HG02852 (cell line): ENCODE data around the gene NEUROG2.
"Not testable (repeated sequence)": the region's sequence is repeated elsewhere in the genome, so short reads cannot be mapped to it uniquely, and the experiment has no call there.

Experiments used
- ATAC-seq: cut with Tn5 transposase; IDR thresholded peaks from one replicate; pipeline ENCODE4 v1.9.1; 2021; ENCODE audit warnings: mild to moderate bottlenecking, moderate library complexity; ENCODE audit not compliant: unreplicated experiment

Gene NEUROG2

DNA sequence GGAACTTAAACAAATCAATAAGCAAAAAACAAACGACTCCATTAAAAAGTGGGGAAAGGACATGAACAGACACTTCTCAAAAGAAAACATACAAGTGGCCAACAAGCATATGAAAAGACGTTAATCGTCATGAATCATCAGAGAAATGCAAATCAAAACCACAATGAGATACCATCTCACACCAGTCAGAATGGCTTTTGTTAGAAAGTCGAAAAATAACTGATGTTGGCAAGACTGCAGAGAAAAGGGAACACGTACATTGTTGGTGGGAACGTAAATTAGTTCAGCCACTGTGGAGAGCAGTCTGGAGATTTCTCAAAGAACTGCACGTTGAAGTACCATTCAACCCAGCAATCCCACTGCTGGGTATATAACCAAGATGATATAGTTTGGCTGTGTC is 23.7 kb downstream of the NEUROG2 start:
- ATAC-seq, result no peak

- ATAC-seq, result not testable (repeated sequence)
These were observed 25.2 kb downstream of the NEUROG2 start for GRCh38 chr4:112490808-112491207.

- ATAC-seq, result no peak
These were observed 30.1 kb downstream of the NEUROG2 start for GRCh38 chr4:112485930-112486329.

DNA sequence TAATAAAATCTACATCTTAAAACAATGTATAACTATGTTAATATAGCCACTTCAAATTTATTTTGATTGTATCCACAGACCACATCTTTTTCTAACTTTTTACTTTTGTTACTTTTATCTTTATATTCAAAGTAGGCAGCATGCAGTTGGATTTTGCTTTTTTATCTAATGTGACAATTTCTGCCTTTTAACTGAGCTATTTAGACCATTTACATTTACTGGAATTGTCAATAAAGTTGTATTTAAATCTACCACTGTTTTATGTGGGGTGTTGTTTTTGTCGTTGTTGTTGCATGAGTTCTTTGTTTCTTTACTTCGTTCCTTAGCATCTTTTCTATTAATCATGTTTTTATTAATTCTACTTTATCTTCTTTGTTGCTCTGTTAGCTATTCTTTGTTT is 42.0 kb downstream of the NEUROG2 start:
- no peak for ATAC-seq

- ATAC-seq, result no peak
These were observed 43.7 kb downstream of the NEUROG2 start for GRCh38 chr4:112472318-112472717.
